Caco-2 (cell line): ENCODE measurements around the gene TEX264. TPM values are rescaled to one million over a fixed set of nuclear protein-coding genes. Genes with fewer than 3 reads are reported as not detected.

Experiments
- BruUV-seq: library from RNA; stranded (reverse); fragments of 400-500 nt; replicated peaks from 2 replicates; lab custom pipeline; 2021; lab: Mats Ljungman, UMichigan
- CTCF ChIA-PET: fragments of 300-600 bp; sonication (Branson Sonifier 250); formaldehyde crosslinking; loops from one replicate; lab custom pipeline; 2022; ENCODE audit warnings: antibody characterized with exemption; lab: Charles Lee
- POLR2A ChIA-PET: fragments of 300-600 bp; sonication (Branson Sonifier 250); formaldehyde crosslinking; loops from one replicate; lab custom pipeline; 2022; ENCODE audit warnings: antibody characterized with exemption; lab: Charles Lee
- DNase-seq, 2 experiments: peaks; one replicate each; pipeline versions ENCODE4 v3.0.0 to v3.0.0-alpha.2; 2020 to 2022
- H3K27me3 ChIP-seq: replicated peaks from 2 replicates; pipeline ENCODE4 v1.6.0; 2011; ENCODE audit warnings: low read length; ENCODE audit not compliant: control insufficient read depth, insufficient read depth
- H3K36me3 ChIP-seq: 2 replicates; pipeline ENCODE4 v1.5.1; 2011; ENCODE audit warnings: low read length; ENCODE audit not compliant: control insufficient read depth, insufficient read depth
- H3K4me1 ChIP-seq: fragments of 250-450 bp; sonication (Bioruptor Pico); 2 replicates; pipeline ENCODE4 v1.5.1; 2020; ENCODE audit warnings: mild to moderate bottlenecking
- H3K4me3 ChIP-seq: 2 replicates; pipeline ENCODE4 v1.5.1; 2011; ENCODE audit warnings: low read depth, mild to moderate bottlenecking, control low read depth, low read length
- H3K9me3 ChIP-seq: fragments of 250-450 bp; sonication (Bioruptor Pico); 2 replicates; pipeline ENCODE4 v1.5.1; 2020; ENCODE audit warnings: mild to moderate bottlenecking, moderate library complexity
- H3K27ac Mint-ChIP-seq: one replicate; pipeline ENCODE4 v1.8.0; 2022; ENCODE audit warnings: mixed read lengths; ENCODE audit not compliant: unreplicated experiment
- H3K27me3 Mint-ChIP-seq: one replicate; pipeline ENCODE4 v1.8.0; 2022; ENCODE audit warnings: mixed read lengths; ENCODE audit not compliant: insufficient read depth, unreplicated experiment
- H3K36me3 Mint-ChIP-seq: one replicate; pipeline ENCODE4 v1.8.0; 2022; ENCODE audit warnings: mild to moderate bottlenecking, mixed read lengths; ENCODE audit not compliant: insufficient read depth, unreplicated experiment
- H3K4me1 Mint-ChIP-seq: one replicate; pipeline ENCODE4 v1.8.0; 2022; ENCODE audit warnings: low read depth, mixed read lengths; ENCODE audit not compliant: unreplicated experiment
- H3K4me3 Mint-ChIP-seq: one replicate; pipeline ENCODE4 v1.8.0; 2022; ENCODE audit warnings: mild to moderate bottlenecking, moderate library complexity, mixed read lengths; ENCODE audit not compliant: unreplicated experiment
- H3K9me3 Mint-ChIP-seq: one replicate; pipeline ENCODE4 v1.8.0; 2022; ENCODE audit warnings: mixed read lengths; ENCODE audit not compliant: unreplicated experiment
- intact Hi-C: fragments of 100-400 bp; cut with micrococcal nuclease; formaldehyde crosslinking; loops from one replicate; pipeline ENCODE4 v1.10.0; 2022; ENCODE audit not compliant: unreplicated experiment
- total RNA-seq: library from RNA; stranded (reverse); gene quantifications from 2 replicates; pipeline ENCODE4 v1.2.3, GENCODE V29; 2022
- TF ChIP-seq, protein P1 (sequence below), 2 experiments: fragments of 200-600 bp in 1 of 2; IDR thresholded peaks; 1 replicate in 1 of 2; 2 replicates in 1 of 2; pipeline versions ENCODE4 v1.5.1 to v1.8.0; 2011 to 2022; ENCODE audit warnings: antibody characterized with exemption in 1 of 2, control low read depth in 1 of 2, inconsistent platforms in 1 of 2, low read depth in 1 of 2, low read length in 1 of 2, mild to moderate bottlenecking in 1 of 2, moderate library complexity in 1 of 2; ENCODE audit not compliant: insufficient read depth in 1 of 2, severe bottlenecking in 1 of 2, unreplicated experiment in 1 of 2

The TEX264 gene
- total RNA-seq, 1 experiment from 2014 or later: 37.9 TPM

GRCh38 chr3:51705276-51706020 lies 34.4 kb downstream of the TEX264 start:
- H3K27me3 Mint-ChIP-seq: peaks cover 10% of the 10 kb centered on the region
- intact Hi-C loops: no loop called here
- H3K4me1 Mint-ChIP-seq: peaks cover 8% of the 10 kb centered on the region
- no peaks in the 10 kb centered on the region for H3K36me3 ChIP-seq
- TF ChIP-seq, protein P1, sequence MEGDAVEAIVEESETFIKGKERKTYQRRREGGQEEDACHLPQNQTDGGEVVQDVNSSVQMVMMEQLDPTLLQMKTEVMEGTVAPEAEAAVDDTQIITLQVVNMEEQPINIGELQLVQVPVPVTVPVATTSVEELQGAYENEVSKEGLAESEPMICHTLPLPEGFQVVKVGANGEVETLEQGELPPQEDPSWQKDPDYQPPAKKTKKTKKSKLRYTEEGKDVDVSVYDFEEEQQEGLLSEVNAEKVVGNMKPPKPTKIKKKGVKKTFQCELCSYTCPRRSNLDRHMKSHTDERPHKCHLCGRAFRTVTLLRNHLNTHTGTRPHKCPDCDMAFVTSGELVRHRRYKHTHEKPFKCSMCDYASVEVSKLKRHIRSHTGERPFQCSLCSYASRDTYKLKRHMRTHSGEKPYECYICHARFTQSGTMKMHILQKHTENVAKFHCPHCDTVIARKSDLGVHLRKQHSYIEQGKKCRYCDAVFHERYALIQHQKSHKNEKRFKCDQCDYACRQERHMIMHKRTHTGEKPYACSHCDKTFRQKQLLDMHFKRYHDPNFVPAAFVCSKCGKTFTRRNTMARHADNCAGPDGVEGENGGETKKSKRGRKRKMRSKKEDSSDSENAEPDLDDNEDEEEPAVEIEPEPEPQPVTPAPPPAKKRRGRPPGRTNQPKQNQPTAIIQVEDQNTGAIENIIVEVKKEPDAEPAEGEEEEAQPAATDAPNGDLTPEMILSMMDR (IDR thresholded peaks at IDR 0.05; ENCODE audit: insufficient read depth in 1 of 2, low read depth in 1 of 2, low read length in 1 of 2, severe bottlenecking in 1 of 2, unreplicated experiment in 1 of 2): no peak
- H3K9me3 Mint-ChIP-seq: no peaks in the 10 kb centered on the region
- no peak overlapping the region for H3K4me3 ChIP-seq
- no peak for DNase-seq
- H3K36me3 Mint-ChIP-seq: peaks cover 17% of the 10 kb centered on the region
- H3K4me1 ChIP-seq: no peaks in the 10 kb centered on the region
- no peak overlapping the region for H3K4me3 Mint-ChIP-seq
- BruUV-seq: no TSS peak
- ChIA-PET POLR2A (no interaction called here), CTCF (no interaction called here)
- H3K9me3 ChIP-seq: no peaks in the 10 kb centered on the region
- no peak overlapping the region for H3K27ac Mint-ChIP-seq
- peaks cover 2% of the 10 kb centered on the region; the same call in 1 of the 2 replicates for H3K27me3 ChIP-seq

DNA sequence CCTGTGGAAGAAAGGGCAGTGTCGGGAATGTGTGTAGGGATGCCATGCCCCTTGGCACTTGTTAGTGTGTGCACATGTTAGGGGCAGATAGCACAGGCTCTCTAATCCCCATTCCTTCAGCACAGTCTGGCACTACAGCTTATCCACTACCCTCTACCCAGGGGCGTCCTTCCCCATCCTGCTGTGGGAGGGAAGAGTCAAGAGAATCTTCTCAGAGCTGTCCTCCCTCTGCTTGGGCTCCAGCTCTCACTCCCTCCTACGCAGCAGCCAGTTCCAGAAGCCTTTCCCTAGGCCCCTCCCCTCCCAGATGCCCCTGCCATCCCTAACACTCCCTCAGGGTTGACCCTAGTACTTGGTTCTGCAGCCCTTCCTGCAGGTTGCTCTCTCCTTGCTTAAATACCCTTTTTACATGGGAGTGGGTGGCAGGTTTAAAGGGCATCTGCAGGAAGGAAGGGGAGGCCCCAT lies 35.0 kb downstream of the TEX264 start:
- Histone ChIP-seq H3K9me3 (no peaks in the 10 kb centered on the region), H3K4me3 (no peak overlapping the region), H3K4me1 (no peaks in the 10 kb centered on the region), H3K36me3 (no peaks in the 10 kb centered on the region), H3K27me3 (peaks cover 2% of the 10 kb centered on the region; the same call in 1 of the 2 replicates)
- TF ChIP-seq, protein P1 (IDR thresholded peaks at IDR 0.05; ENCODE audit: insufficient read depth in 1 of 2, low read depth in 1 of 2, low read length in 1 of 2, severe bottlenecking in 1 of 2, unreplicated experiment in 1 of 2): no peak
- H3K4me1 Mint-ChIP-seq: peaks cover 8% of the 10 kb centered on the region
- CTCF ChIA-PET: interaction anchor here (1.4 kb wide), 1 partner anchor 13 kb away, joined by 4 read pairs; no protein-coding TSS in a partner anchor
- POLR2A ChIA-PET: interaction anchor here (1.0 kb wide), 1 partner anchor 321 kb away, joined by 3 read pairs; the partner anchor contains the start of gene MANF
- H3K36me3 Mint-ChIP-seq: peaks cover 17% of the 10 kb centered on the region
- H3K27ac Mint-ChIP-seq: no peak overlapping the region
- H3K9me3 Mint-ChIP-seq: no peaks in the 10 kb centered on the region
- DNase-seq: peak in 1 of 2 experiments; percentile 22
- intact Hi-C loops: no loop called here
- BruUV-seq: no TSS peak
- H3K4me3 Mint-ChIP-seq: no peak overlapping the region
- H3K27me3 Mint-ChIP-seq: peaks cover 10% of the 10 kb centered on the region

- Histone ChIP-seq H3K9me3 (no peaks in the 10 kb centered on the region), H3K4me1 (no peaks in the 10 kb centered on the region), H3K36me3 (no peaks in the 10 kb centered on the region), H3K27me3 (peaks cover 2% of the 10 kb centered on the region; the same call in 1 of the 2 replicates), H3K4me3 (peak within 1 kb of the TSS; percentile 45)
- DNase-seq: peak; percentile 88
- peaks cover 17% of the 10 kb centered on the region for H3K36me3 Mint-ChIP-seq
- H3K27ac Mint-ChIP-seq: no peak within 1 kb of the TSS
- intact Hi-C loops: no loop called here
- peaks cover 8% of the 10 kb centered on the region for H3K4me1 Mint-ChIP-seq
- POLR2A ChIA-PET: interaction anchor here (0.6 to 1.0 kb wide), 2 partner anchors 207 to 322 kb away, joined by 3 to 5 read pairs; partner anchors contain the start of gene MANF
- peak within 1 kb of the TSS; percentile 70 for H3K4me3 Mint-ChIP-seq
- peaks cover 13% of the 10 kb centered on the region for H3K27me3 Mint-ChIP-seq
- CTCF ChIA-PET: interaction anchor here (1.4 kb wide), 1 partner anchor 12 kb away, joined by 4 read pairs; no protein-coding TSS in a partner anchor
- H3K9me3 Mint-ChIP-seq: no peaks in the 10 kb centered on the region
- TF ChIP-seq, protein P1 (IDR thresholded peaks at IDR 0.05; ENCODE audit: insufficient read depth in 1 of 2, low read depth in 1 of 2, low read length in 1 of 2, severe bottlenecking in 1 of 2, unreplicated experiment in 1 of 2): no peak
- no TSS peak for BruUV-seq
Measured at GRCh38 chr3:51706788-51707731, 36.0 kb downstream of the TEX264 start, which contains the start of gene GRM2. Gene GRM2 (plus strand): TSS chr3:51707068. CDS start chr3:51708984, 1,916 bp downstream.
